OCI-LY1 (cell line): ENCODE measurements around the gene TMEM106C.

ENCODE experiments used
- CTCF ChIP-seq: fragments of 200-600 bp; sonication (generic), shearing (Covaris generic); IDR thresholded peaks from 2 replicates; pipeline ENCODE4 v1.5.1; 2017; ENCODE audit warnings: mild to moderate bottlenecking, antibody characterized with exemption, low read length, moderate library complexity, mixed read lengths
- EZH2 ChIP-seq: fragments of 200-600 bp; sonication (generic), shearing (Covaris generic); IDR thresholded peaks from 2 replicates; pipeline ENCODE4 v1.8.0; 2017; ENCODE audit warnings: borderline replicate concordance, mixed run types, mild to moderate bottlenecking, antibody characterized with exemption, low read length, moderate library complexity, mixed read lengths

GRCh38 chr12:48007206-48007605 lies 43.8 kb downstream of the TMEM106C start:
- TF ChIP-seq CTCF (no peak), EZH2 (no peak)
